K562 (cell line): ENCODE measurements around the gene PPP1R10. TPM values are rescaled to one million over a fixed set of nuclear protein-coding genes. Genes with fewer than 3 reads are reported as not detected.

Experiments used
- ARHGAP35 ChIP-seq: fragments of 450-650 bp; IDR thresholded peaks from 2 replicates; pipeline ENCODE4 v1.6.1; 2018; ENCODE audit not compliant: partially characterized antibody
- BDP1 ChIP-seq: IDR thresholded peaks from 3 replicates; pipeline ENCODE4 v1.6.1; 2011; ENCODE audit not compliant: insufficient read length, insufficient read depth
- CBX2 ChIP-seq: fragments of 200-600 bp; sonication (generic); IDR thresholded peaks from one replicate; pipeline ENCODE4 v1.6.1; 2012; ENCODE audit warnings: mild to moderate bottlenecking, low read length, inconsistent platforms; ENCODE audit not compliant: insufficient read depth, poor library complexity, severe bottlenecking
- CBX8 ChIP-seq: fragments of 200-600 bp; sonication (generic); IDR thresholded peaks from 2 replicates; pipeline ENCODE4 v1.6.1; 2012; ENCODE audit warnings: borderline replicate concordance, mixed run types, low read depth, mild to moderate bottlenecking, moderate library complexity, mixed read lengths, low read length, control low read depth, inconsistent platforms; ENCODE audit not compliant: poor library complexity, severe bottlenecking; ENCODE audit errors: extremely low read depth
- EP300 ChIP-seq: IDR thresholded peaks from 2 replicates; pipeline ENCODE4 v1.6.1; 2012; ENCODE audit warnings: low read length, improper control_type of control experiment
- ESRRA ChIP-seq: fragments of 450-650 bp; IDR thresholded peaks from 2 replicates; pipeline ENCODE4 v1.6.1; 2014; ENCODE audit warnings: low read depth, mild to moderate bottlenecking, moderate library complexity, borderline replicate concordance
- ETS2 ChIP-seq: IDR thresholded peaks from 2 replicates; pipeline ENCODE4 v1.6.1; 2016; ENCODE audit warnings: borderline replicate concordance, missing genetic modification characterization, mild to moderate bottlenecking, moderate library complexity, missing compliant biosample characterization; ENCODE audit not compliant: poor library complexity, severe bottlenecking
- GABPB1 ChIP-seq: sonication (generic); formaldehyde crosslinking; IDR thresholded peaks from 2 replicates; pipeline ENCODE4 v1.8.0; 2022; ENCODE audit warnings: mild to moderate bottlenecking, missing genetic modification reagents
- POLR2A ChIP-seq: fragments of 450-650 bp; conservative IDR thresholded peaks from 2 replicates; pipeline ENCODE4 v1.6.1; 2016
- SMARCE1 ChIP-seq: fragments of 450-650 bp; IDR thresholded peaks from 2 replicates; pipeline ENCODE4 v1.7.1; 2016; ENCODE audit warnings: mild to moderate bottlenecking
- ZNF217 ChIP-seq: sonication (generic); formaldehyde crosslinking; IDR thresholded peaks from 2 replicates; pipeline ENCODE4 v1.8.0; 2022; ENCODE audit warnings: mild to moderate bottlenecking, missing genetic modification reagents
- ZNF644 ChIP-seq: fragments of 200-800 bp; sonication (Bioruptor generic); IDR thresholded peaks from 2 replicates; pipeline ENCODE4 v1.6.1; 2016; ENCODE audit warnings: low read depth, missing genetic modification characterization, missing compliant biosample characterization
- polyA plus RNA-seq, 8 experiments: library from polyadenylated mRNA; depleted of rRNA in 4 of 8; stranded (reverse) in 5 of 8; unstranded in 3 of 8; fragments of >200 nt; fragmentation: Nextera tagmentation in 2 of 8; fragmentation: Illumina TruSeq in 1 of 8; extraction: Ambion mirVana in 2 of 8; extraction: Trizol in 1 of 8; gene quantifications; 2 replicates each; pipeline versions ENCODE4 v1.2.1 to v1.2.3, GENCODE V29; 2011 to 2014; ENCODE audit warnings: inconsistent platforms in 1 of 8, missing spikeins in 1 of 8
- total RNA-seq, 7 experiments: library from RNA; depleted of rRNA in 6 of 7; stranded (reverse); fragments of >200 nt in 6 of 7; fragmentation: Illumina TruSeq in 2 of 7; extraction: Trizol in 2 of 7; gene quantifications; 2 replicates each; pipeline versions ENCODE4 v1.2.1 to v1.2.3, GENCODE V29; 2011 to 2021; ENCODE audit warnings: low replicate concordance in 1 of 7
- TF ChIP-seq, protein P1 (sequence below): fragments of 250-450 bp; sonication (Bioruptor Pico); IDR thresholded peaks from 2 replicates; pipeline ENCODE4 v1.5.0; 2021; ENCODE audit warnings: mild to moderate bottlenecking, moderate library complexity
- TF ChIP-seq, protein P2 (sequence below): fragments of 250-450 bp; sonication (Bioruptor Pico); IDR thresholded peaks from 2 replicates; pipeline ENCODE4 v1.4.0; 2020; ENCODE audit warnings: mild to moderate bottlenecking, moderate library complexity, borderline replicate concordance
- TF ChIP-seq, protein P3 (sequence below), 3 experiments: IDR thresholded peaks in 2 of 3; conservative IDR thresholded peaks in 1 of 3; 2 replicates each; pipeline ENCODE4 v1.5.1; 2011 to 2012; ENCODE audit warnings: low read length in 3 of 3, mild to moderate bottlenecking in 3 of 3, control low read depth in 2 of 3, improper control_type of control experiment in 1 of 3, inconsistent platforms in 1 of 3, low read depth in 1 of 3, mixed read lengths in 1 of 3, moderate library complexity in 1 of 3; ENCODE audit not compliant: insufficient read depth in 2 of 3
- TF ChIP-seq, protein P4 (sequence below): IDR thresholded peaks from 2 replicates; pipeline ENCODE4 v1.6.1; 2012; ENCODE audit warnings: low read depth, low read length, improper control_type of control experiment, borderline replicate concordance

Gene PPP1R10
- total and polyA plus RNA-seq, 9 of the 15 experiments (the other 6 are each of a cell fraction or from before 2014, with no cell fraction given) = 14.1 to 65.5 (median 32.6) TPM

DNA sequence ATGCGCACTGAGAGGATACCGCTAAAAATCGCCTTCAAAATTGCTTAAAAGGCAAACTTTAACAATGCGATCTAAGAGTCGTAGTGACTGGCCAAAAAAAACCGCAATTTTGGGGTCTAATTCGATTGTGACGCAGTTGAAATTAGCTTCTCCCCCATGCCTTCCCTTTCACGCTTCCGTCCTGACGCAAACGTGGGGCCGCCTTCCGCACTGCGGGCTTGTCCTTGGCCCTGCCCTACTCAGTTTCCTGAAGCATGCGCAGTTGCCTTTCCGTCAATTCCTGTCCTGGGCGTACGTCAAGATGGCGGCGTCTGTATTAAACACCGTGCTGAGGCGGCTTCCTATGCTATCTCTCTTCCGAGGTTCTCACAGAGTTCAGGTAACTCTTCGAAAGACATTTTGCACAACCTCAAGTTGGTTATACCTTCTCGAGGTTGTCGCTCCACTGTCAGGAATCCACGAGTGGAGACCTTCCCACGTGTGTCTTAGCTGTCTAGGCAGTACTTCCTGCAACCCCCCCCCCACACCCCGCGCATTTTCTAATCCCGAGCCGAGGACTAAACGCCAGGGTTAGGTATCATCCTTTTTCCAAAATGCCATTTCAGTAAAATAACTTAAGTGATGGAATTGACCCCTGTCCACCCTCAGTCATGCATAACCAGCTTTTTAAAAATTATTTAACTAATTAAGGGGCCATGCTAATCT lies 674 bp upstream of the PPP1R10 start, which contains the start of gene MRPS18B (continued):
- TF ChIP-seq, protein P1, sequence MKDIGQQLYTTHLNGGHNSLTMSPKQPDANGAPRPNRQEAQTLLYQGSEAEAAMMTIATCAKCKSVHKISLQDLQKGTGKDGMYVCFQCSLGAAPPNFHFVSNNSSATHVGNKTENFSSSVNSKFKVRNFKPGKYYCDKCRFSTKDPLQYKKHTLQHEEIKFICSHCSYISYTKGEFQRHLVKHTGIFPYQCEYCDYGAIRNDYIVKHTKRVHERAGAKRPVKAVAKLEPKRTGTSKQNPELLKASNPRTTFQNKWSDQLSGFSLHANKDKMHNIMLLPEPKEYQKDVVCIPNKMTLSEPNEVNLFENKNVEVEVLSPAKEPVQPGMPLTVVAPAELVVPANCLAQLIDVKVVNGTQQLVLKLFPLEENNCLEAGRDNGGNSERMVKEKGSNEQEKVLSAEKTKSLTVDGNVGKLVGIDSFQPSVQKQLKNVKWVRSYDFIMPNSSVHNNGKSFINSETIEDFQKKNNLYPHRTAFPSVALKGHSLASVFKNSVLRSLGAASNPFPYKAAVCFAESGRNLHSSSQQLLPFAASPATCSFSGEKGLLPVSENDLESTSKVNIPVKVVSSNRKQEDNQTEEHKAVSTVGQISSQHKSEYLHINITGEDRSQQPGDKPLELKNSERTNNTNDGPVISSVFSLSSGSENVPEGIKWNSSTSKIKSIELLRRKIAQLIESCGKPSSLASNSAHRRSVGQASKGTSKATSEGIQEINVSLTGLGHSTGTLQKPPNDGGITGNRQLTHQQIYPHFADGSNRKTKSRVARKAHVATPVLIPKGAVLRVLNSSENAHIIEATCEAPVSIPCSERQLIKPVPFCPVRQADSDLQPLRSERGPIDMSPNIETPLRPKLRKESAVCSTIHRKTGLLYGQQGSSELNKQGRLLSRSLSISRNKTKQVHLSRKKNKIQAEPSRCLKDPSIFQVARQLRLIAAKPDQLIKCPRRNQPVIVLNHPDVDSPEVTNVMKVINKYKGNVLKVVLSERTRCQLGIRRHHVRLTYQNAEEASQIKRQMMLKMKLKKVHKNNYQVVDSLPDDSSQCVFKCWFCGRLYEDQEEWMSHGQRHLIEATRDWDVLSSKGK (CRISPR knock-in tag) = no peak
- TF ChIP-seq ESRRA = peak; percentile 96
- TF ChIP-seq CBX8 = no peak
- TF ChIP-seq, protein P2, sequence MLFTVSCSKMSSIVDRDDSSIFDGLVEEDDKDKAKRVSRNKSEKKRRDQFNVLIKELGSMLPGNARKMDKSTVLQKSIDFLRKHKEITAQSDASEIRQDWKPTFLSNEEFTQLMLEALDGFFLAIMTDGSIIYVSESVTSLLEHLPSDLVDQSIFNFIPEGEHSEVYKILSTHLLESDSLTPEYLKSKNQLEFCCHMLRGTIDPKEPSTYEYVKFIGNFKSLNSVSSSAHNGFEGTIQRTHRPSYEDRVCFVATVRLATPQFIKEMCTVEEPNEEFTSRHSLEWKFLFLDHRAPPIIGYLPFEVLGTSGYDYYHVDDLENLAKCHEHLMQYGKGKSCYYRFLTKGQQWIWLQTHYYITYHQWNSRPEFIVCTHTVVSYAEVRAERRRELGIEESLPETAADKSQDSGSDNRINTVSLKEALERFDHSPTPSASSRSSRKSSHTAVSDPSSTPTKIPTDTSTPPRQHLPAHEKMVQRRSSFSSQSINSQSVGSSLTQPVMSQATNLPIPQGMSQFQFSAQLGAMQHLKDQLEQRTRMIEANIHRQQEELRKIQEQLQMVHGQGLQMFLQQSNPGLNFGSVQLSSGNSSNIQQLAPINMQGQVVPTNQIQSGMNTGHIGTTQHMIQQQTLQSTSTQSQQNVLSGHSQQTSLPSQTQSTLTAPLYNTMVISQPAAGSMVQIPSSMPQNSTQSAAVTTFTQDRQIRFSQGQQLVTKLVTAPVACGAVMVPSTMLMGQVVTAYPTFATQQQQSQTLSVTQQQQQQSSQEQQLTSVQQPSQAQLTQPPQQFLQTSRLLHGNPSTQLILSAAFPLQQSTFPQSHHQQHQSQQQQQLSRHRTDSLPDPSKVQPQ (CRISPR knock-in tag) = no peak; the same call in 1 of the 2 replicates
- TF ChIP-seq ZNF217 (CRISPR knock-in tag) = no peak
- TF ChIP-seq ETS2 (tag) = no peak
- TF ChIP-seq SMARCE1 = peak; percentile 11; the same call in 1 of the 2 replicates
- TF ChIP-seq, protein P3, sequence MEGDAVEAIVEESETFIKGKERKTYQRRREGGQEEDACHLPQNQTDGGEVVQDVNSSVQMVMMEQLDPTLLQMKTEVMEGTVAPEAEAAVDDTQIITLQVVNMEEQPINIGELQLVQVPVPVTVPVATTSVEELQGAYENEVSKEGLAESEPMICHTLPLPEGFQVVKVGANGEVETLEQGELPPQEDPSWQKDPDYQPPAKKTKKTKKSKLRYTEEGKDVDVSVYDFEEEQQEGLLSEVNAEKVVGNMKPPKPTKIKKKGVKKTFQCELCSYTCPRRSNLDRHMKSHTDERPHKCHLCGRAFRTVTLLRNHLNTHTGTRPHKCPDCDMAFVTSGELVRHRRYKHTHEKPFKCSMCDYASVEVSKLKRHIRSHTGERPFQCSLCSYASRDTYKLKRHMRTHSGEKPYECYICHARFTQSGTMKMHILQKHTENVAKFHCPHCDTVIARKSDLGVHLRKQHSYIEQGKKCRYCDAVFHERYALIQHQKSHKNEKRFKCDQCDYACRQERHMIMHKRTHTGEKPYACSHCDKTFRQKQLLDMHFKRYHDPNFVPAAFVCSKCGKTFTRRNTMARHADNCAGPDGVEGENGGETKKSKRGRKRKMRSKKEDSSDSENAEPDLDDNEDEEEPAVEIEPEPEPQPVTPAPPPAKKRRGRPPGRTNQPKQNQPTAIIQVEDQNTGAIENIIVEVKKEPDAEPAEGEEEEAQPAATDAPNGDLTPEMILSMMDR (IDR thresholded peaks at IDR 0.05 in 2 of 3, conservative IDR thresholded peaks at IDR 0.05 in 1 of 3; ENCODE audit: insufficient read depth in 2 of 3, low read depth in 1 of 3, low read length in 3 of 3) = 0 out of 6 replicates have a peak, but pooled peaks of 1 of the 3 experiments have one; percentile 7
- no peak; the same call in none of the 2 replicates for TF ChIP-seq POLR2A
- TF ChIP-seq GABPB1 = peak; percentile 77
- TF ChIP-seq ZNF644 (tag) = 0 out of 2 replicates have a peak, but pooled peaks have one; percentile 64
- TF ChIP-seq, protein P4, sequence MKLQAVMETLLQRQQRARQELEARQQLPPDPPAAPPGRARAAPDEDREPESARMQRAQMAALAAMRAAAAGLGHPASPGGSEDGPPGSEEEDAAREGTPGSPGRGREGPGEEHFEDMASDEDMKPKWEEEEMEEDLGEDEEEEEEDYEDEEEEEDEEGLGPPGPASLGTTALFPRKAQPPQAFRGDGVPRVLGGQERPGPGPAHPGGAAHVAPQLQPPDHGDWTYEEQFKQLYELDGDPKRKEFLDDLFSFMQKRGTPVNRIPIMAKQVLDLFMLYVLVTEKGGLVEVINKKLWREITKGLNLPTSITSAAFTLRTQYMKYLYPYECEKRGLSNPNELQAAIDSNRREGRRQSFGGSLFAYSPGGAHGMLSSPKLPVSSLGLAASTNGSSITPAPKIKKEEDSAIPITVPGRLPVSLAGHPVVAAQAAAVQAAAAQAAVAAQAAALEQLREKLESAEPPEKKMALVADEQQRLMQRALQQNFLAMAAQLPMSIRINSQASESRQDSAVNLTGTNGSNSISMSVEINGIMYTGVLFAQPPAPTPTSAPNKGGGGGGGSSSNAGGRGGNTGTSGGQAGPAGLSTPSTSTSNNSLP = peak; percentile 70; the same call in 1 of the 2 replicates
- no peak for TF ChIP-seq CBX2
- TF ChIP-seq EP300 = no peak; the same call in 1 of the 2 replicates
- TF ChIP-seq BDP1 = no peak
- TF ChIP-seq ARHGAP35 = no peak
